Measurements from ENCODE around the gene GLO1. TPM values are rescaled to one million over a fixed set of nuclear protein-coding genes. Genes with fewer than 3 reads are reported as not detected.

Gene GLO1
- total and polyA plus RNA-seq, 2 donors from 2014 or later = 67.3 to 126 TPM

- no peak overlapping the region for H3K9ac ChIP-seq (ENCODE audit: low read length in 3 of 3)
- TF ChIP-seq CTCF (IDR thresholded peaks at IDR 0.05; ENCODE audit: borderline replicate concordance, extremely low read depth, insufficient read depth) = no peak
- H3K4me1 ChIP-seq (ENCODE audit: control insufficient read depth in 2 of 3, insufficient read depth in 2 of 3, low read depth in 1 of 3, low read length in 3 of 3) = no peaks in the 10 kb centered on the region
- no peak overlapping the region for H3K27ac ChIP-seq (ENCODE audit: low read depth in 2 of 2, low read length in 2 of 2)
- no peaks in the 10 kb centered on the region for H3K9me3 ChIP-seq (ENCODE audit: control insufficient read depth in 2 of 3, insufficient read depth in 1 of 3, low read length in 3 of 3)
- H3K27me3 ChIP-seq (ENCODE audit: control insufficient read depth, insufficient read depth, low read length) = no peaks in the 10 kb centered on the region
- peaks cover 0 to 3% (median 2%) of the 10 kb centered on the region in 3 donors for H3K36me3 ChIP-seq (ENCODE audit: control insufficient read depth in 2 of 3, insufficient read depth in 3 of 3, low read length in 3 of 3)
- FAIRE-seq (no peak), DNase-seq (no peak)
- intact Hi-C loops (cut with DNase I) = no loop called here
- H3K4me3 ChIP-seq (ENCODE audit: low read length in 3 of 3) = no peak overlapping the region
Measured at GRCh38 chr6:38684237-38684636, 18.7 kb downstream of the GLO1 start.

- H3K36me3 ChIP-seq (ENCODE audit: control insufficient read depth in 2 of 3, insufficient read depth in 3 of 3, low read length in 3 of 3) = peaks cover under 1 to 4% (median 3%) of the 10 kb centered on the region in 3 donors
- no peaks in the 10 kb centered on the region for H3K27me3 ChIP-seq (ENCODE audit: control insufficient read depth, insufficient read depth, low read length)
- H3K27ac ChIP-seq (ENCODE audit: low read depth in 2 of 2, low read length in 2 of 2) = no peak overlapping the region
- FAIRE-seq (no peak), DNase-seq (no peak)
- H3K4me1 ChIP-seq (ENCODE audit: control insufficient read depth in 2 of 3, insufficient read depth in 2 of 3, low read depth in 1 of 3, low read length in 3 of 3) = no peaks in the 10 kb centered on the region
- H3K4me3 ChIP-seq (ENCODE audit: low read length in 3 of 3) = no peak overlapping the region
- no peak overlapping the region for H3K9ac ChIP-seq (ENCODE audit: low read length in 3 of 3)
- intact Hi-C loops (cut with DNase I) = no loop called here
- TF ChIP-seq CTCF (IDR thresholded peaks at IDR 0.05; ENCODE audit: borderline replicate concordance, extremely low read depth, insufficient read depth) = no peak
- no peaks in the 10 kb centered on the region for H3K9me3 ChIP-seq (ENCODE audit: control insufficient read depth in 2 of 3, insufficient read depth in 1 of 3, low read length in 3 of 3)
Measured at GRCh38 chr6:38681850-38682249, 21.1 kb downstream of the GLO1 start.

- H3K9me3 ChIP-seq (ENCODE audit: control insufficient read depth in 2 of 3, insufficient read depth in 1 of 3, low read length in 3 of 3) = no peaks in the 10 kb centered on the region
- no peak for TF ChIP-seq CTCF (IDR thresholded peaks at IDR 0.05; ENCODE audit: borderline replicate concordance, extremely low read depth, insufficient read depth)
- no peak for FAIRE-seq
- no peak for DNase-seq
- no peak overlapping the region for H3K9ac ChIP-seq (ENCODE audit: low read length in 3 of 3)
- H3K4me1 ChIP-seq (ENCODE audit: control insufficient read depth in 2 of 3, insufficient read depth in 2 of 3, low read depth in 1 of 3, low read length in 3 of 3) = no peaks in the 10 kb centered on the region
- no peaks in the 10 kb centered on the region for H3K27me3 ChIP-seq (ENCODE audit: control insufficient read depth, insufficient read depth, low read length)
- intact Hi-C loops (cut with DNase I) = no loop called here
- peaks cover 3 to 9% (median 4%) of the 10 kb centered on the region in 3 donors for H3K36me3 ChIP-seq (ENCODE audit: control insufficient read depth in 2 of 3, insufficient read depth in 3 of 3, low read length in 3 of 3)
- H3K27ac ChIP-seq (ENCODE audit: low read depth in 2 of 2, low read length in 2 of 2) = no peak overlapping the region
- no peak overlapping the region for H3K4me3 ChIP-seq (ENCODE audit: low read length in 3 of 3)
Measured at GRCh38 chr6:38679668-38680067, 23.3 kb downstream of the GLO1 start.

- Histone ChIP-seq H3K27me3 (ENCODE audit: control insufficient read depth, insufficient read depth, low read length) (no peaks in the 10 kb centered on the region), H3K27ac (ENCODE audit: low read depth in 2 of 2, low read length in 2 of 2) (no peak overlapping the region), H3K36me3 (ENCODE audit: control insufficient read depth in 2 of 3, insufficient read depth in 3 of 3, low read length in 3 of 3) (peaks cover 3 to 9% (median 4%) of the 10 kb centered on the region in 3 donors), H3K4me3 (ENCODE audit: low read length in 3 of 3) (no peak overlapping the region), H3K9ac (ENCODE audit: low read length in 3 of 3) (no peak overlapping the region), H3K4me1 (ENCODE audit: control insufficient read depth in 2 of 3, insufficient read depth in 2 of 3, low read depth in 1 of 3, low read length in 3 of 3) (no peaks in the 10 kb centered on the region), H3K9me3 (ENCODE audit: control insufficient read depth in 2 of 3, insufficient read depth in 1 of 3, low read length in 3 of 3) (no peaks in the 10 kb centered on the region)
- intact Hi-C loops (cut with DNase I) = no loop called here
- no peak for TF ChIP-seq CTCF (IDR thresholded peaks at IDR 0.05; ENCODE audit: borderline replicate concordance, extremely low read depth, insufficient read depth)
- DNase-seq = no peak
- FAIRE-seq = no peak
Measured at GRCh38 chr6:38678178-38678760, 24.7 kb downstream of the GLO1 start.

All from kidney (tissue), 14 donors.